Esophagus muscularis mucosa (tissue), 4 donors: Measurements from ENCODE around the gene CFAP57.

Experiments used
- EP300 ChIP-seq: sonication (generic); formaldehyde crosslinking; IDR thresholded peaks from one replicate; pipeline ENCODE4 v1.6.1; 2017; ENCODE audit warnings: antibody characterized with exemption
- POLR2A ChIP-seq: fragments of 450-650 bp; IDR thresholded peaks from one replicate; pipeline ENCODE4 v1.6.1; 2017; ENCODE audit warnings: antibody characterized with exemption, moderate library complexity, mild to moderate bottlenecking, low read depth
- POLR2AphosphoS5 ChIP-seq, 2 donors: sonication (generic); formaldehyde crosslinking; IDR thresholded peaks; one replicate each; pipeline ENCODE4 v1.6.1; 2017; ENCODE audit warnings: antibody characterized with exemption in 2 of 2
- TF ChIP-seq, protein P1 (sequence below), 3 experiments: fragments of 200-600 bp in 2 of 3; fragments of 450-650 bp in 1 of 3; sonication (generic) in 2 of 3; IDR thresholded peaks; one replicate each; pipeline ENCODE4 v1.5.1; 2017 to 2019; ENCODE audit warnings: antibody characterized with exemption in 3 of 3, mild to moderate bottlenecking in 2 of 3, moderate library complexity in 1 of 3

- TF ChIP-seq, protein P1, sequence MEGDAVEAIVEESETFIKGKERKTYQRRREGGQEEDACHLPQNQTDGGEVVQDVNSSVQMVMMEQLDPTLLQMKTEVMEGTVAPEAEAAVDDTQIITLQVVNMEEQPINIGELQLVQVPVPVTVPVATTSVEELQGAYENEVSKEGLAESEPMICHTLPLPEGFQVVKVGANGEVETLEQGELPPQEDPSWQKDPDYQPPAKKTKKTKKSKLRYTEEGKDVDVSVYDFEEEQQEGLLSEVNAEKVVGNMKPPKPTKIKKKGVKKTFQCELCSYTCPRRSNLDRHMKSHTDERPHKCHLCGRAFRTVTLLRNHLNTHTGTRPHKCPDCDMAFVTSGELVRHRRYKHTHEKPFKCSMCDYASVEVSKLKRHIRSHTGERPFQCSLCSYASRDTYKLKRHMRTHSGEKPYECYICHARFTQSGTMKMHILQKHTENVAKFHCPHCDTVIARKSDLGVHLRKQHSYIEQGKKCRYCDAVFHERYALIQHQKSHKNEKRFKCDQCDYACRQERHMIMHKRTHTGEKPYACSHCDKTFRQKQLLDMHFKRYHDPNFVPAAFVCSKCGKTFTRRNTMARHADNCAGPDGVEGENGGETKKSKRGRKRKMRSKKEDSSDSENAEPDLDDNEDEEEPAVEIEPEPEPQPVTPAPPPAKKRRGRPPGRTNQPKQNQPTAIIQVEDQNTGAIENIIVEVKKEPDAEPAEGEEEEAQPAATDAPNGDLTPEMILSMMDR (IDR thresholded peaks at IDR 0.05): no peak
- TF ChIP-seq POLR2A (no peak), POLR2AphosphoS5 (IDR thresholded peaks at IDR 0.05) (no peak), EP300 (no peak)
These were observed 102.7 kb downstream of the CFAP57 start for GRCh38 chr1:43274804-43275180.
